Cardiac muscle cell (in vitro differentiated cells and primary cell): ENCODE results near the gene UGGT2. TPM values are rescaled to one million over a fixed set of nuclear protein-coding genes. Genes with fewer than 3 reads are reported as not detected.

Source experiments
- DNase-seq, 2 donors: peaks; one replicate each; pipeline versions ENCODE4 v3.0.0 to v3.0.0-alpha.2; 2010 to 2017; ENCODE audit warnings: low read depth in 1 of 2, low spot score in 1 of 2
- H3K27ac ChIP-seq: fragments of 200-600 bp; sonication (generic); 2 replicates; pipeline ENCODE4 v1.5.1; 2016
- H3K27me3 ChIP-seq: fragments of 200-600 bp; sonication (generic); 2 replicates; pipeline ENCODE4 v1.6.0; 2016; ENCODE audit warnings: control low read depth
- H3K36me3 ChIP-seq: fragments of 200-600 bp; sonication (generic); 2 replicates; pipeline ENCODE4 v1.5.1; 2016; ENCODE audit warnings: control low read depth
- H3K4me1 ChIP-seq: fragments of 200-600 bp; sonication (generic); 2 replicates; pipeline ENCODE4 v1.8.1; 2017; ENCODE audit warnings: low read depth, mild to moderate bottlenecking, mixed run types
- H3K4me3 ChIP-seq: fragments of 200-600 bp; sonication (generic); 2 replicates; pipeline ENCODE4 v1.5.1; 2016; ENCODE audit warnings: mild to moderate bottlenecking
- H3K9me3 ChIP-seq: fragments of 200-600 bp; sonication (generic); 2 replicates; pipeline ENCODE4 v1.5.1; 2017; ENCODE audit warnings: low read depth, mild to moderate bottlenecking, control low read depth
- CTCF ChIP-seq: IDR thresholded peaks from 2 replicates; pipeline ENCODE4 v1.5.1; 2012; ENCODE audit warnings: low read depth, mild to moderate bottlenecking, low read length
- polyA plus RNA-seq: library from polyadenylated mRNA; unstranded; fragments of >200 nt; fragmentation: Nextera tagmentation; extraction: Ambion mirVana; gene quantifications from 2 replicates; pipeline ENCODE4 v1.2.1, GENCODE V29; 2016
- total RNA-seq: library from RNA; depleted of rRNA; stranded (reverse); fragments of >200 nt; gene quantifications from 2 replicates; pipeline ENCODE4 v1.2.3, GENCODE V29; 2016

UGGT2 gene
- total and polyA plus RNA-seq, 2 experiments from 2014 or later = 23.3 to 43.6 TPM

- no peak for TF ChIP-seq CTCF
- Histone ChIP-seq H3K27ac (no peak overlapping the region), H3K36me3 (no peaks in the 10 kb centered on the region), H3K9me3 (no peaks in the 10 kb centered on the region), H3K4me3 (no peak overlapping the region), H3K27me3 (no peaks in the 10 kb centered on the region), H3K4me1 (no peaks in the 10 kb centered on the region)
- DNase-seq = no peak
Measured at GRCh38 chr13:95833126-95833525, 220.1 kb downstream of the UGGT2 start.

- Histone ChIP-seq H3K9me3 (no peaks in the 10 kb centered on the region), H3K4me1 (no peaks in the 10 kb centered on the region), H3K36me3 (peaks cover 4% of the 10 kb centered on the region), H3K4me3 (no peak overlapping the region), H3K27me3 (no peaks in the 10 kb centered on the region), H3K27ac (no peak overlapping the region)
- DNase-seq = no peak
- TF ChIP-seq CTCF = no peak
Measured at GRCh38 chr13:95822303-95822702, 230.9 kb downstream of the UGGT2 start.

- H3K4me3 ChIP-seq = no peak overlapping the region
- no peaks in the 10 kb centered on the region for H3K27me3 ChIP-seq
- TF ChIP-seq CTCF = no peak
- H3K36me3 ChIP-seq = peaks cover 4% of the 10 kb centered on the region
- no peaks in the 10 kb centered on the region for H3K4me1 ChIP-seq
- H3K9me3 ChIP-seq = no peaks in the 10 kb centered on the region
- DNase-seq = no peak
- H3K27ac ChIP-seq = no peak overlapping the region
Measured at GRCh38 chr13:95814495-95814894, 238.7 kb downstream of the UGGT2 start.

- H3K36me3 ChIP-seq = peaks cover 4% of the 10 kb centered on the region
- no peak for DNase-seq
- no peaks in the 10 kb centered on the region for H3K4me1 ChIP-seq
- no peak for TF ChIP-seq CTCF
- no peak overlapping the region for H3K4me3 ChIP-seq
- no peaks in the 10 kb centered on the region for H3K9me3 ChIP-seq
- no peaks in the 10 kb centered on the region for H3K27me3 ChIP-seq
- no peak overlapping the region for H3K27ac ChIP-seq
Measured at GRCh38 chr13:95813139-95813538, 240.1 kb downstream of the UGGT2 start.

- H3K27me3 ChIP-seq = no peaks in the 10 kb centered on the region
- TF ChIP-seq CTCF = no peak
- no peaks in the 10 kb centered on the region for H3K4me1 ChIP-seq
- H3K36me3 ChIP-seq = no peaks in the 10 kb centered on the region
- no peak overlapping the region for H3K27ac ChIP-seq
- no peak for DNase-seq
- no peak overlapping the region for H3K4me3 ChIP-seq
- H3K9me3 ChIP-seq = no peaks in the 10 kb centered on the region
Measured at GRCh38 chr13:95809429-95809828, 243.8 kb downstream of the UGGT2 start.

- TF ChIP-seq CTCF = no peak
Measured at GRCh38 chr13:95805921-95806320, 247.3 kb downstream of the UGGT2 start.

More at GRCh38 chr13:95805921-95806320, 247.3 kb downstream of the UGGT2 start:
- Histone ChIP-seq H3K4me1 (no peaks in the 10 kb centered on the region), H3K27ac (no peak overlapping the region), H3K4me3 (no peak overlapping the region), H3K36me3 (peaks cover 3% of the 10 kb centered on the region), H3K27me3 (no peaks in the 10 kb centered on the region), H3K9me3 (no peaks in the 10 kb centered on the region)
- DNase-seq = no peak
